ENCODE results near the gene SSR1. TPM values are rescaled to one million over a fixed set of nuclear protein-coding genes. Genes with fewer than 3 reads are reported as not detected.

SSR1 gene
- polyA plus RNA-seq, 1 donor from 2014 or later = 53.0 TPM

- H3F3A ChIP-seq (ENCODE audit: insufficient read depth, low read length, poor library complexity, severe bottlenecking) = no peaks in the 10 kb centered on the region
- TF ChIP-seq TAF1 (IDR thresholded peaks at IDR 0.05; ENCODE audit: low read depth) (no peak), EP300 (conservative IDR thresholded peaks at IDR 0.05; ENCODE audit: poor library complexity, severe bottlenecking) (no peak), SMC3 (conservative IDR thresholded peaks at IDR 0.05; ENCODE audit: poor library complexity) (no peak), CTCF (IDR thresholded peaks at IDR 0.05; ENCODE audit: poor library complexity, severe bottlenecking) (no peak), EZH2 (IDR thresholded peaks at IDR 0.05; ENCODE audit: borderline replicate concordance, insufficient read depth, low read length, poor library complexity, severe bottlenecking) (no peak), REST (IDR thresholded peaks at IDR 0.05; ENCODE audit: borderline replicate concordance) (no peak), MXI1 (conservative IDR thresholded peaks at IDR 0.05; ENCODE audit: poor library complexity, severe bottlenecking) (no peak), RAD21 (conservative IDR thresholded peaks at IDR 0.05) (no peak), POLR2AphosphoS5 (IDR thresholded peaks at IDR 0.05) (no peak)
- no peaks in the 10 kb centered on the region for H4K20me1 ChIP-seq (ENCODE audit: insufficient read depth)
- no peak overlapping the region for H2AFZ ChIP-seq (ENCODE audit: low read depth, low read length)
- no peaks in the 10 kb centered on the region for H3K9me3 ChIP-seq (ENCODE audit: low read length)
- H3K9me2 ChIP-seq (ENCODE audit: insufficient read depth, low read length) = no peaks in the 10 kb centered on the region
- H3K9ac ChIP-seq (ENCODE audit: low read length) = no peak overlapping the region
- H3K4me3 ChIP-seq (ENCODE audit: low read length) = no peak overlapping the region
- no peak overlapping the region for H3K4me2 ChIP-seq (ENCODE audit: low read length)
- H3K27me3 ChIP-seq (ENCODE audit: insufficient read depth, low read depth, low read length) = no peaks in the 10 kb centered on the region
- H3K79me2 ChIP-seq (replicated peaks; ENCODE audit: insufficient read depth, low read length) = no peaks in the 10 kb centered on the region
- no peaks in the 10 kb centered on the region for H3K36me3 ChIP-seq (ENCODE audit: insufficient read depth, low read length)
- H3K27ac ChIP-seq (ENCODE audit: low read length) = no peak overlapping the region
These were observed 57.8 kb downstream of the SSR1 start for GRCh38 chr6:7254980-7255835.

GRCh38 chr6:7252390-7252789 lies 60.6 kb downstream of the SSR1 start:
- Histone ChIP-seq H3K9ac (ENCODE audit: low read length) (no peak overlapping the region), H2AFZ (ENCODE audit: low read depth, low read length) (no peak overlapping the region), H3K27ac (ENCODE audit: low read length) (no peak overlapping the region), H3K9me3 (ENCODE audit: low read length) (no peaks in the 10 kb centered on the region), H3F3A (ENCODE audit: insufficient read depth, low read length, poor library complexity, severe bottlenecking) (no peaks in the 10 kb centered on the region), H3K9me2 (ENCODE audit: insufficient read depth, low read length) (no peaks in the 10 kb centered on the region), H3K79me2 (replicated peaks; ENCODE audit: insufficient read depth, low read length) (no peaks in the 10 kb centered on the region), H3K4me2 (ENCODE audit: low read length) (no peak overlapping the region), H4K20me1 (ENCODE audit: insufficient read depth) (no peaks in the 10 kb centered on the region), H3K27me3 (ENCODE audit: insufficient read depth, low read depth, low read length) (no peaks in the 10 kb centered on the region), H3K4me3 (ENCODE audit: low read length) (no peak overlapping the region), H3K36me3 (ENCODE audit: insufficient read depth, low read length) (no peaks in the 10 kb centered on the region)
- TF ChIP-seq EZH2 (IDR thresholded peaks at IDR 0.05; ENCODE audit: borderline replicate concordance, insufficient read depth, low read length, poor library complexity, severe bottlenecking) = no peak
- TF ChIP-seq MXI1 (conservative IDR thresholded peaks at IDR 0.05; ENCODE audit: poor library complexity, severe bottlenecking) = no peak
- no peak for TF ChIP-seq EP300 (conservative IDR thresholded peaks at IDR 0.05; ENCODE audit: poor library complexity, severe bottlenecking)

Measured in neural cell (in vitro differentiated cells).